Heart left ventricle (tissue), 16 donors: ENCODE measurements around the gene DESI1. TPM values are rescaled to one million over a fixed set of nuclear protein-coding genes. Genes with fewer than 3 reads are reported as not detected.

Experiments used
- ATAC-seq, 4 donors: fragments of 200-7000 bp; cut with Tn5 transposase; one replicate each; pipeline ENCODE4 v1.9.1; 2020 to 2022; ENCODE audit warnings: moderate library complexity in 4 of 4, mild to moderate bottlenecking in 3 of 4, moderate number of reproducible peaks in 1 of 4
- DNase-seq, 5 donors: peaks; one replicate each; pipeline ENCODE4 v3.0.0-alpha.2; 2020
- H3K27ac ChIP-seq, 12 donors: fragments of 200-600 bp; sonication (generic) in 4 of 12; one replicate each; pipeline versions ENCODE4 v1.5.0 to v1.8.0; 2016 to 2022; ENCODE audit warnings: mild to moderate bottlenecking in 2 of 12
- H3K27me3 ChIP-seq, 9 donors: fragments of 200-600 bp; sonication (generic) in 2 of 9; one replicate each; pipeline versions ENCODE4 v1.5.1 to v1.8.0; 2016 to 2022; ENCODE audit warnings: mild to moderate bottlenecking in 3 of 9
- H3K36me3 ChIP-seq, 9 donors: fragments of 200-600 bp; sonication (generic) in 2 of 9; one replicate each; pipeline versions ENCODE4 v1.5.0 to v1.8.0; 2018 to 2022; ENCODE audit warnings: mild to moderate bottlenecking in 2 of 9
- H3K4me1 ChIP-seq, 12 donors: fragments of 200-600 bp; sonication (generic) in 4 of 12; one replicate each; pipeline versions ENCODE4 v1.5.0 to v1.8.0; 2016 to 2022; ENCODE audit warnings: mild to moderate bottlenecking in 3 of 12
- H3K4me3 ChIP-seq, 12 donors: fragments of 200-600 bp; sonication (generic) in 4 of 12; one replicate each; pipeline versions ENCODE4 v1.5.0 to v1.8.0; 2017 to 2022; ENCODE audit warnings: mild to moderate bottlenecking in 9 of 12, moderate library complexity in 4 of 12
- H3K9me3 ChIP-seq, 12 donors: fragments of 200-600 bp; sonication (generic) in 4 of 12; one replicate each; pipeline versions ENCODE4 v1.5.0 to v1.8.0; 2016 to 2022; ENCODE audit warnings: mild to moderate bottlenecking in 1 of 12
- POLR2A ChIP-seq, 2 donors: fragments of 450-650 bp; IDR thresholded peaks; one replicate each; pipeline ENCODE4 v1.6.1; 2017; ENCODE audit warnings: antibody characterized with exemption in 2 of 2, mild to moderate bottlenecking in 2 of 2, moderate library complexity in 2 of 2
- WGBS, 4 donors: extraction: QIAGEN DNeasy Blood & Tissue Kit in 2 of 4; methylation state at CpG; one replicate each; pipeline versions ENCODE4 v1.1.5 to v1.1.7; 2013 to 2018; 5-methylcytosine and 5-hydroxymethylcytosine counted together
- intact Hi-C, 10 donors: fragments of 100-400 bp; cut with DNase I; formaldehyde crosslinking; loops; one replicate each; pipeline versions ENCODE4 v1.11.1 to v1.14.2; 2022
- polyA plus RNA-seq, 2 donors: library from polyadenylated mRNA; stranded (reverse); fragments of 200-250 nt; gene quantifications; one replicate each; pipeline ENCODE4 v1.2.3, GENCODE V29; 2013
- total RNA-seq, 9 donors: library from RNA; depleted of rRNA in 2 of 9; stranded (reverse); fragments of >200 nt in 2 of 9; fragmentation: NEBNext Ultra II Directional in 3 of 9; extraction: Animal tissue kit (Norgen Biotek cat#: 25700) in 3 of 9; gene quantifications; one replicate each; pipeline versions ENCODE4 v1.1.0 to v1.2.4, GENCODE V29; 2016 to 2023
- TF ChIP-seq, protein P1 (sequence below), 12 donors: fragments of 200-600 bp; sonication (generic) in 4 of 12; IDR thresholded peaks; one replicate each; pipeline versions ENCODE4 v1.5.0 to v1.8.0; 2018 to 2022; ENCODE audit warnings: antibody characterized with exemption in 12 of 12, mild to moderate bottlenecking in 5 of 12
- donor health status: ischemic (EF 13 %, LVEDD 7.1; RV severe dilation, severe dysfunction).
- donor health status: healthy with polysubstance abuse.
- donor health status: DM: no; HTN: yes; CAD: no.
- donor health status: DM: no; HTN: no; CAD: no.
- donor health status: ischemic (EF 25% LVEDD 6.9; RV normal size, moderate dysfunction).
- donor health status: ischemic (EF 25% LVEDD 5.7; RV mildly dilated, moderate dysfunction).
- donor health status: healthy.
- donor health status: DM: yes; HTN: yes; CAD: no.
- donor health status: ischemic (EF 35%, LVEDD 5.7; RV mildly dilated, moderate dysfunction).
- donor health status: nonischemic (EF 11% LVEDD 7.7; RV severe dilation, severe dysfunction).
- donor health status: DM: yes; HTN: yes; CAD: no.
- donor health status: PGD.
- donor health status: ischemic (EF 29% LVEDD 5.4; RV normal size, mild dysfunction).
- donor health status: nonischemic (EF 23%, LVEDD 6.1; RV moderate dilation, normal function).

Gene DESI1
- total and polyA plus RNA-seq, 11 donors: 24.2 to 51.0 (median 39.8) TPM

GRCh38 chr22:41621099-41621910 is 462 bp upstream of the DESI1 start, which contains the start of gene XRCC6:
Gene XRCC6 (plus strand): TSS chr22:41621295. CDS start chr22:41622005, 710 bp downstream.
- peak within 1 kb of the TSS; percentile 72 to 99 (median 92) for H3K4me3 ChIP-seq
- TF ChIP-seq POLR2A (IDR thresholded peaks at IDR 0.05): peak; percentile 57 to 75
- TF ChIP-seq, protein P1, sequence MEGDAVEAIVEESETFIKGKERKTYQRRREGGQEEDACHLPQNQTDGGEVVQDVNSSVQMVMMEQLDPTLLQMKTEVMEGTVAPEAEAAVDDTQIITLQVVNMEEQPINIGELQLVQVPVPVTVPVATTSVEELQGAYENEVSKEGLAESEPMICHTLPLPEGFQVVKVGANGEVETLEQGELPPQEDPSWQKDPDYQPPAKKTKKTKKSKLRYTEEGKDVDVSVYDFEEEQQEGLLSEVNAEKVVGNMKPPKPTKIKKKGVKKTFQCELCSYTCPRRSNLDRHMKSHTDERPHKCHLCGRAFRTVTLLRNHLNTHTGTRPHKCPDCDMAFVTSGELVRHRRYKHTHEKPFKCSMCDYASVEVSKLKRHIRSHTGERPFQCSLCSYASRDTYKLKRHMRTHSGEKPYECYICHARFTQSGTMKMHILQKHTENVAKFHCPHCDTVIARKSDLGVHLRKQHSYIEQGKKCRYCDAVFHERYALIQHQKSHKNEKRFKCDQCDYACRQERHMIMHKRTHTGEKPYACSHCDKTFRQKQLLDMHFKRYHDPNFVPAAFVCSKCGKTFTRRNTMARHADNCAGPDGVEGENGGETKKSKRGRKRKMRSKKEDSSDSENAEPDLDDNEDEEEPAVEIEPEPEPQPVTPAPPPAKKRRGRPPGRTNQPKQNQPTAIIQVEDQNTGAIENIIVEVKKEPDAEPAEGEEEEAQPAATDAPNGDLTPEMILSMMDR (IDR thresholded peaks at IDR 0.05): no peak
- ATAC-seq (peak; percentile 96 to 99 (median 98)), DNase-seq (peak; percentile 100)
- H3K27ac ChIP-seq: peak within 1 kb of the TSS; percentile 91 to 99 (median 97)
- H3K9me3 ChIP-seq: no peaks in the 10 kb centered on the region
- no peaks in the 10 kb centered on the region for H3K27me3 ChIP-seq
- WGBS, 4 donors: 0% methylated on average over 44 to 70 of the region's 70 CpGs
- peaks cover 0 to 54% (median 32%) of the 10 kb centered on the region in 12 donors for H3K4me1 ChIP-seq
- intact Hi-C loops: no loop called here
- peaks cover 2 to 51% (median 40%) of the 10 kb centered on the region in 9 donors for H3K36me3 ChIP-seq

- peak overlapping the region; percentile 40 to 99 (median 92) for H3K4me3 ChIP-seq
- no peaks in the 10 kb centered on the region for H3K9me3 ChIP-seq
- peak in 3 of 4 donors; percentile 18 to 31 (median 18) for ATAC-seq
- TF ChIP-seq, protein P1 (IDR thresholded peaks at IDR 0.05): no peak
- no peak for TF ChIP-seq POLR2A (IDR thresholded peaks at IDR 0.05)
- intact Hi-C loops: no loop called here
- H3K4me1 ChIP-seq: peaks cover 0 to 54% (median 32%) of the 10 kb centered on the region in 12 donors
- peaks cover 2 to 39% (median 28%) of the 10 kb centered on the region in 9 donors for H3K36me3 ChIP-seq
- H3K27me3 ChIP-seq: no peaks in the 10 kb centered on the region
- 3 to 9% (median 4%) methylated on average over 6 to 24 of the region's 24 CpGs for WGBS, 4 donors
- peak overlapping the region; percentile 87 to 99 (median 97) for H3K27ac ChIP-seq
- peak; percentile 28 to 66 (median 42) for DNase-seq
These were observed 759 bp downstream of the DESI1 start for GRCh38 chr22:41619979-41620588.

GRCh38 chr22:41613456-41613855 is 7.4 kb downstream of the DESI1 start:
- 92 to 97% (median 94%) methylated on average over 2 of the region's 2 CpGs for WGBS, 4 donors

More at GRCh38 chr22:41613456-41613855, 7.4 kb downstream of the DESI1 start:
- Histone ChIP-seq H3K4me3 (no peak overlapping the region), H3K27me3 (no peaks in the 10 kb centered on the region), H3K4me1 (peaks cover 0 to 16% (median 0%) of the 10 kb centered on the region in 12 donors), H3K36me3 (peaks cover 0 to 21% (median 0%) of the 10 kb centered on the region in 9 donors), H3K27ac (no peak overlapping the region), H3K9me3 (no peaks in the 10 kb centered on the region)
- no peak for DNase-seq
- TF ChIP-seq, protein P1 (IDR thresholded peaks at IDR 0.05): no peak
- no peak for TF ChIP-seq POLR2A (IDR thresholded peaks at IDR 0.05)
- ATAC-seq: no peak
- intact Hi-C loops: no loop called here
